ENCODE results near the gene NINJ2. TPM values are rescaled to one million over a fixed set of nuclear protein-coding genes. Genes with fewer than 3 reads are reported as not detected.
"Not testable (repeated sequence)": the region's sequence is repeated elsewhere in the genome, so short reads cannot be mapped to it uniquely, and the experiment has no call there.

Gene NINJ2, protein sequence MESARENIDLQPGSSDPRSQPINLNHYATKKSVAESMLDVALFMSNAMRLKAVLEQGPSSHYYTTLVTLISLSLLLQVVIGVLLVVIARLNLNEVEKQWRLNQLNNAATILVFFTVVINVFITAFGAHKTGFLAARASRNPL
- 10 to 100 TPM in 5 of 6 donors, 1 to 10 TPM in 1; 9.6 to 28.9 (median 11.5) TPM for polyA plus RNA-seq (ENCODE audit: low read depth in 6 of 6)

DNA sequence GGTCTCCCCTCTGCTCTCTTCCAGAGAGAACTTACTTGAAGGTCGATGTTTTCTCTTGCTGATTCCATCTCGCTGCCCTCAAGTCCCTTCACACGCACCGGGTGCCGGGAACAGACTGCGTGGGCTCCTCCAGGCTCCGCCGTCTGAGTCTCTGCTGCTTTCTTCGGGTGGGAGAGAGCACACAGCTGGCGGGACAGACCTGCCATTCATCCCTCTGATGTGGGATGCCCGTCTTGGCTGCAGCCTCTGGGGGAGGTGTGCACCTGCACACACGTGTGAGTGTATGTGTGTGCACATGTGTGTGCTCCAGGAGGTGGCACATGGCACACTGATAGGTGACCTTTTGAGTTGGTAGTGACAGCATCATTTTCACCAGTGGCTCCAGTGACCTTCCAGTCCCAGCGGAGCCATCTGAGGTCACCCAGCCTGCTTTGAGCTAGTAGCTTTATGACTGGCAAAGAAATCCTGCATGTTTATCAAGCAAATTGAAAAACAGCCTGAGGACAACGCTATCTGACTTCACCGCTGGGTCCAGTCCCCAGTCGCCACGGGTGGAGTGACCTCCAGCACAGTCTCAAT, at the start of gene NINJ2:
Gene NINJ2 (minus strand): TSS at position 153 of the 579 bp plus-strand sequence. CDS start 85 bp downstream, at position 68.
- DNase-seq, result no peak
- Mint-ChIP-seq H3K4me1 (peaks cover 25 to 50% (median 49%) of the 10 kb centered on the region in 3 donors), H3K27me3 (peaks cover 0 to 9% (median 4%) of the 10 kb centered on the region in 3 donors), H3K9me3 (no peaks in the 10 kb centered on the region), H3K36me3 (no peaks in the 10 kb centered on the region), H3K4me3 (peak within 1 kb of the TSS in 2 of 8 donors; percentile 15 to 64), H3K27ac (peak within 1 kb of the TSS in 3 of 6 donors; percentile 28 to 75 (median 56))
- no peak for ATAC-seq (ENCODE audit: low read depth in 2 of 2)

DNA sequence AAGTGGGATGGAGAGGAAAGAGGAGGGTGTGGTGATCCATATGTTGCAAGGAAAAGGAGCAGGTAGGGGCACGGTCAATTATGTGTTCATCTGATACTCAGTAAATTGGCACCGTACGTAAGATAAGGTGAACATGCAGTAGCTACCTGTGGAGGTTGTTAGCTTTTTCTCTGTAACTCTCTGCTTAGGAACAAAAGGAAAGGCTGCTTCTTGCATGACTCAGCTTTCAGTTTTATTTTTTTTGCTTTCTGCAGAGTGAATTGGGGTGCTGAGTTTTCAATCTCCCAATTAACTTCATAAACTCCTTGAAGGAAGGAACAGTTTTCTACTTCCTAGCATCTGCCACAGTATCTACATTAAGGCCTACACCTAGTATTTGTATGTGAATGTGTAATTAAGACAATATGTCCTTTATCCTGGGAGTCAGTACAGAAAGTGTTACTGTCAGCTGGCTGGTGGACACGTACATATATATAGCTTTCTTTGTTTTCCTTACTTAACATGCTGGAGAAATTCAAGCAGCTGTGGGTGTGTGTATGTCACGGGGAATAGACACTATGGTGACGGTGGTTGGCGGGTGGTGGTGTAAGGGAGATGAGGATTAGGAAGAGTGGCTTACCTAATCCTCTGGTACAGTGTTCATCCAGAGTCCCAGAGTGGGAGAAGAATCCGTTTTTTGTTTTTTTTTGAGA, 49.1 kb upstream of the NINJ2 start:
- Mint-ChIP-seq H3K36me3 (no peaks in the 10 kb centered on the region), H3K27ac (no peak overlapping the region), H3K9me3 (peaks cover 0 to 2% (median 0%) of the 10 kb centered on the region in 7 donors), H3K4me1 (peaks cover 2 to 6% (median 3%) of the 10 kb centered on the region in 3 donors), H3K4me3 (no peak overlapping the region), H3K27me3 (no peaks in the 10 kb centered on the region)
- DNase-seq (no peak), ATAC-seq (ENCODE audit: low read depth in 2 of 2) (no peak)

DNA sequence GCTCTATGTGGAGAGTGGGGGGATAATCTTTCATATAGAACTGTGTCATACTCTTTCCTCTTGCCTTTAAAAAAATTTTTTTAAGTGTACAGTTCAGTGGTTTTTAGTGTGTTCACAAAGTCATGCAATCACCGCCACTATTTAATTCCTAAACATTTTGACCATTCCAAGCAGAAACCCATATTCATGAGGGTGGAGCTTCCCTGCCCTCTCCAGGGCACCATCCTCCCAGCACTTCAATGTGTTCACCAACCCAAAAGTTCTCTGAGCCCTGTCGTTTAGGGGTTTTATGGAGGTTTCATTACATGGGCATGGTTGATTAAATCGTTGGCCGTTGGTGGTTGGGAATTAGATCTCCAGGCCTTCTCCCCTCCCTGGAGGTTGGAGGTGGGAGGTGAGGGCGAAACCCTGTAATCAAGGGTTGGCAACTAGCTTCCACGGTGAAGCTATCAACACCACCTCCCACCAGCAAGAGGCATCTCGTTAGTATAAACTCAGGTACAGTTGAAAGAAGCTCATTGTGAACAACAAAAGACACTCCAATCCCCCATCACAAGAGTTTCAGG, 46.3 kb upstream of the NINJ2 start:
- no peak for ATAC-seq (ENCODE audit: low read depth in 2 of 2)
- Mint-ChIP-seq H3K4me1 (peaks cover 0 to 2% (median 0%) of the 10 kb centered on the region in 3 donors), H3K4me3 (no peak overlapping the region), H3K36me3 (no peaks in the 10 kb centered on the region), H3K9me3 (peaks cover 0 to 4% (median 2%) of the 10 kb centered on the region in 7 donors), H3K27ac (no peak overlapping the region), H3K27me3 (no peaks in the 10 kb centered on the region)
- DNase-seq, result no peak

DNA sequence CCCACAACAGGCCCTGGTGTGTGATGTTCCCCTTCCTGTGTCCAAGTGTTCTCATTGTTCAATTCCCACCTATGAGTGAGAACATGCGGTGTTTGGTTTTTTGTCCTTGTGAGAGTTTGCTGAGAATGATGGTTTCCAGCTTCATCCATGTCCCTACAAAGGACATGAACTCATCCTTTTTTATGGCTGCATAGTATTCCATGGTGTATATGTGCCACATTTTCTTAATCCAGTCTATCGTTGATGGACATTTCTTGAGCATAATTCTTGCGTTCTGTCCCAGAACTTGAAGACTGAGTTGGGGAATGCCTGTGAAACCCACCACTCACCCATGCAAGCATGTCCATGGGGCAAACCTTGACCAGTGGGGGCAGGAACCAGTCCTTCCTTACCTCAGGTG, 44.8 kb upstream of the NINJ2 start:
- DNase-seq; H3K4me1 Mint-ChIP-seq; H3K27ac Mint-ChIP-seq; H3K9me3 Mint-ChIP-seq; H3K27me3 Mint-ChIP-seq; ATAC-seq (ENCODE audit: low read depth in 2 of 2); H3K36me3 Mint-ChIP-seq; H3K4me3 Mint-ChIP-seq: not testable (repeated sequence)

DNA sequence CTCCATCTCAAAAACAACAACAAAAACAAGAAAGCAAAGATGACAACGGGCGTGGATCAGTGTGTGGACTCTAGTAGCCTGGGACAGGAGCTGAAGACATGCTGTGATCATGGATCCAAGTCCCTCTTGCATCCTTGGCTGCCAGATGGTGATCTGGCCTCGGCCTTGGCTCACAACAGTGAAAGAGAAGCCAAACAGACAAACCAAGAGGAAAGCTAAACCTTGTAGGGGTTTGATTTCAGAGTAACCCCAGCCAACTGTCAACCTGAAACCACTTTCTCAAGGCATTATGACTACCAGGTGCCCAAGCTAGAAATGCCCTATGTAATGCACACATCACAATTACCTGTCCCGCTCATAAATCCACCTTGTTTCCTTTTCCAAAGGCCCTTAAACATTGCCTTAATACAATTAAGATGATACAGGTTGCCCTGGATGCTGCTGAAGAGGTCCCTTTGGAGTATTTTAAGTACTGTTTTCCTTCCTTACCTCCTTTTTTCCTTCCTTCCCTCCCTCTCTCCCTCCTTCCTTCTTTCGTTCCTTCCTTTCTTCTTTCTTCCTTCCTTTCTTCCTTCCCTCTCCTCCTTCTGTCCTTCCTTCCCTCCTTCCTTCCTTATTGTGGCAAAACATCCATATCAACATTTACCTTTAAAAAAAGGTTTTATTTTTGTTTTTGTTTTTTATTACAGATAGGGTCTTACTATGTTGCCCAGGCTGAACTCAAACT, 41.4 kb upstream of the NINJ2 start:
- peak overlapping the region in 1 of 8 donors; percentile 66 for H3K4me3 Mint-ChIP-seq
- no peaks in the 10 kb centered on the region for H3K36me3 Mint-ChIP-seq
- peak overlapping the region in 2 of 6 donors; percentile 8 to 52 for H3K27ac Mint-ChIP-seq
- no peaks in the 10 kb centered on the region for H3K27me3 Mint-ChIP-seq
- ATAC-seq (ENCODE audit: low read depth in 2 of 2), result no peak
- DNase-seq, result no peak
- peaks cover 0 to 9% (median 0%) of the 10 kb centered on the region in 3 donors for H3K4me1 Mint-ChIP-seq
- H3K9me3 Mint-ChIP-seq, result peaks cover 0 to 10% (median 5%) of the 10 kb centered on the region in 7 donors

DNA sequence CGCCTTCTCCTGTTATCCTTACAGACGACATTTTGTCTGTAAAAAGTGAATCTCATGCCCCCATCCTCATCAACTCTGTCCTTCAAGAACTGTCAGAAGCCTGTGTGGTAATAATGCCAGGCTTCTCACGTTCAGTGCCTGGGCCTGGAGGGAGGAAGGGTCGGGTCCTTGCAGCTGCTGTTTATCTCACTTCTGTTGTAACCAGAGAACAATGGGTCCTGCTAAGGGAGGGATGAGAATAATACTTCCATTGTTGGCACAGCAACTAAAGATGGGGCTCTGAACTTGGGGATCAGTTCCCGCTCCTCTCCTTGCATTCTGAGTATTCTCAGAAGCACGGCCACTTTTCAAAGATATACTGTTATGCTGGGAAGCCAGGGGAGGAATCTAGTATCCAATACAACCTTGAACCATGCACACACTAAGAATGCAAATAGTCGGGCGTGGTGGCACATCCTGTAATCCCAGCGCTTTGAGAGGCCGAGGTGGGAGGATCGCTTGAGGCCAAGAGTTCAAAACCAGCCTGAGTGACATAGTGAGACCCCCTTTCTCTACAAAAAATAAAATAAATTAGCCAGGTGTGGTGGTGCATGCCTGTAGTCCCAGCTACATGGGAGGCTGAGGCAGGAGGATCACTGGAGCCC, 38.8 kb upstream of the NINJ2 start:
- H3K36me3 Mint-ChIP-seq, result no peaks in the 10 kb centered on the region
- peak overlapping the region in 1 of 6 donors; percentile 38 for H3K27ac Mint-ChIP-seq
- no peaks in the 10 kb centered on the region for H3K27me3 Mint-ChIP-seq
- DNase-seq (no peak), ATAC-seq (ENCODE audit: low read depth in 2 of 2) (no peak)
- peak overlapping the region in 1 of 8 donors; percentile 63 for H3K4me3 Mint-ChIP-seq
- H3K9me3 Mint-ChIP-seq, result peaks cover 2 to 17% (median 13%) of the 10 kb centered on the region in 7 donors
- peaks cover 6 to 23% (median 11%) of the 10 kb centered on the region in 3 donors for H3K4me1 Mint-ChIP-seq

DNA sequence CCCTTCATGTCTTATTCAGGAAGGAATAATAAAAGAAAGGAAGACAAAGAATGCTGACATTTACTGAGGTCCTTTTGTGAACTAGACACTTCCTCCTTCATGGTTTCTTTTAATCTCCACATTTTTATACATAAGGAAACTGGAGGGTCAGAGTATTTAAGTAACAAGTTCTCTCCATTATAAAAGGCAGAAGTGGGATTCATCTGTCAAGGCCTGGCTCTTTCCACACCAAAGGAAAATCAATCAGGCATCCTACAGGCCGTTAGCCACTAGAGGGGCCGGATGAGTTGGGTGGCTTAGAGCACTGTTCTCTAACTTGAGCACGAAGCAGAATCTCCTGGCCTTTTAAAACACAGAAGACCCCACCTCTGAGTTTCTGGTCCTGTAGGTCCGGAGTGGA, 36.8 kb upstream of the NINJ2 start:
- ATAC-seq (ENCODE audit: low read depth in 2 of 2) (no peak), DNase-seq (no peak)
- no peaks in the 10 kb centered on the region for H3K27me3 Mint-ChIP-seq
- H3K4me1 Mint-ChIP-seq, result peaks cover 6 to 33% (median 11%) of the 10 kb centered on the region in 3 donors
- H3K27ac Mint-ChIP-seq, result no peak overlapping the region
- H3K36me3 Mint-ChIP-seq, result no peaks in the 10 kb centered on the region
- H3K4me3 Mint-ChIP-seq, result no peak overlapping the region
- H3K9me3 Mint-ChIP-seq, result peaks cover 2 to 16% (median 13%) of the 10 kb centered on the region in 7 donors

DNA sequence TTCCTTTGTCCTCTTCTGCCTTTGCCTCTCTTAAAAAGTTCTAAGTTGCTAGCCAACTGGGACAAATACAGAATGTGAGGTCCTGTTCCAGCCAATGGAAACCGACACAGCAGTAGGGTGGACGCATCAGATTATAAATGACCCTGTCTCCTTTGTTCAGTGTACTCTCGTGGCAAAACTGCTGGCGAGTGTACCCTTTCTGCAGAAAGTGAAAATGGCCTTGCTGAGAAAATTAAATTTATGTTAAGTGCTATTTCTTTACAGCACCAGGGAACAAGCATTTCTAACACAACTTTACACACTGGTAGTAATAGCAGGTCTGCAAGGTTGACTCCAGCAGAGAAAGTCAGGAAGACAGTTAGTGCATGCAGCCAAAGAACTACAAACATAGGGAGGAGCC, 35.0 kb upstream of the NINJ2 start:
- H3K4me1 Mint-ChIP-seq, result peaks cover 6 to 27% (median 11%) of the 10 kb centered on the region in 3 donors

DNA sequence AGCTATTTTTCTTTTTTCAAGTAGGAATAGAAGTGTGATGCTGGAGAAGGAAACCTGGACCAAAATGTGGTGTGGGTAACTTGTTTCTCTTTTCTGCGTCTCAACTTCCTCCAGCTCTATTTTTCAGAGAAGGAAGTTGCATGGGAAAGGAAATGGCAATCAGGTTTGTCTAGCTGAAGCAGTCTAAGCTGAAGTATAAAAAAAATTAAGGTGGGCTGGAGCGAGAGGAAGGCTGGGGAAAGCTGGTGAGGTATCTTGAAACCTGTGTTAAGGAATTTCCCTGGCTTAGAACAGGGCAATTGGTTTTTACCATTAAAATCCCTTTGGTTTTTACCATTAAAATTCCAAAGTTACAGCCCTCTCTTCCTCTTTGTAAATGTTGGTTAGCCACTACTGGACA, 34.2 kb upstream of the NINJ2 start:
- Mint-ChIP-seq H3K9me3 (peaks cover 0 to 8% (median 7%) of the 10 kb centered on the region in 7 donors), H3K4me1 (peaks cover 6 to 25% (median 11%) of the 10 kb centered on the region in 3 donors), H3K27me3 (no peaks in the 10 kb centered on the region), H3K27ac (peak overlapping the region; percentile 4 to 98 (median 77)), H3K36me3 (no peaks in the 10 kb centered on the region), H3K4me3 (peak overlapping the region in 7 of 8 donors; percentile 36 to 75 (median 59))
- DNase-seq, result no peak
- peak in 1 of 2 donors; percentile 47 for ATAC-seq (ENCODE audit: low read depth in 2 of 2)

More for the DNA sequence above, 35.0 kb upstream of the NINJ2 start:
- H3K27ac Mint-ChIP-seq; H3K27me3 Mint-ChIP-seq; H3K9me3 Mint-ChIP-seq; H3K36me3 Mint-ChIP-seq; DNase-seq; ATAC-seq (ENCODE audit: low read depth in 2 of 2): not testable (repeated sequence)
- peak overlapping the region in 2 of 8 donors; percentile 37 to 67 for H3K4me3 Mint-ChIP-seq

DNA sequence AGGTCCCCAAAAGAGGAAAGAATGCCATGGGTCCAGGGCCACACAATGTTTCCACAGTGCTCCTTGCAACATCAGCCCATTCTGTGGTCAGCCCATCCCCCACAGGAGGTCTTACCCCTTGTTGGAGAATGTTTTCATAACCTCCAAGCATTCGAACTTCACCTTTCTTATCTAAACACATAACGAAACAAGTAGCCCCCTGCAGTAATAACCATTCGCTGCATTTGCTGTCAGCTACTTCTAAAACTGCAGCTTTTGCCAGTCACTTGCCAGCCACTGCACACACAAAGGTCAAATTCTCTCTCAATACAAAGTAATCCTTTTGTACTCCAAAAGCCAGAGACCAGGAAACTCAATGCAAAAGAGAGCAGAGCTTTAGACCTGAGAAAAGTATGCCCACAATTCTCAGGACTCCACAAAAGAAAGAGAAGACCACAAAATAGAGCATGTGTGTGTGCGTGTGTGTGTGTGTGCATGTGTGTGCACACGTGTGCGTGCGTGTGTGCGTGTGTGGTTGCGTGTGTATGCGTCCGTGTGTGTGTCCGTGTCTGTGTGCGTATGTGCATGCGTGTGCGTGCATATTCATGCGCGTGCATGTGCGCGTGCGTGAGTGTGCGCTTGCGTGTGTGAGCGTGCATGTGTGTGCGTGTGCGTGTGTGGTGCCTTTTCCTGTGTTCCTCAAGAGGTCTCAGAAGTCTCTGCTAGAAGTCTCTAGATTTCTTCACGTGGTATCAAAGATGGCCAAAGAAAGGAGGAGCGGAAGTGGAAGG, 31.7 kb upstream of the NINJ2 start:
- H3K4me3 Mint-ChIP-seq, result peak overlapping the region in 1 of 8 donors; percentile 23
- peaks cover 6 to 28% (median 11%) of the 10 kb centered on the region in 3 donors for H3K4me1 Mint-ChIP-seq
- H3K27ac Mint-ChIP-seq, result peak overlapping the region in 3 of 6 donors; percentile 3 to 56 (median 21)
- no peaks in the 10 kb centered on the region for H3K36me3 Mint-ChIP-seq
- no peaks in the 10 kb centered on the region for H3K27me3 Mint-ChIP-seq
- H3K9me3 Mint-ChIP-seq, result peaks cover 0 to 8% (median 7%) of the 10 kb centered on the region in 7 donors
- ATAC-seq (ENCODE audit: low read depth in 2 of 2) (no peak), DNase-seq (no peak)

DNA sequence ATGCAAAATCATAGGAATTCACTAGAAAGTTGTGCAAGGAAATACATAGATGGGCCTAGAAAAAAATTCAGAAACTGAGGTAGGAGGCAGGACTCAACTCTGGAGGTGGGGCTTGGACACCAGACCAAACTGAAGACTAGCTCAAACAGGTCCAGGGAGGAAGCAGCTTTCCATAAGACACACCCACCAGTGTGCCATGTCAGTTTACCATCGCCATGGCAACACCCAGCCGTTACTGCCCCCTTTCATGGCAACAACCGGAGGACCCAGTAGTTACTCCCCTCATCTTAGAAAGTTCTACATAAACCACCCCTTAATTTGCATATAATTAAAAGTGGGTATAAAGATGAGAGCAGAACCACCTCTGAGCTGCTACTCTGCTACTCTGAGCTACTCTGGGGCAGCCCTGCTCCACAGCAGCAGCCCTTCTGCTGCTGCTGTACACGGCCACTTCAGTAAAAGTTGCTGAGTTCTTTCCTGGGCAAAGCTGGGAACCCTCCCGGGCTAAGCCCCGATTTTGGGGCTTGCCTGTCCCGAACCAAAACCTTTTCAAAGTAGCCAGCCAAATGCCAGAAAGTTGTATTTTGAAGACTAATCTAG, 30.8 kb upstream of the NINJ2 start:
- no peak for DNase-seq
- ATAC-seq (ENCODE audit: low read depth in 2 of 2), result no peak
- peaks cover 6 to 28% (median 11%) of the 10 kb centered on the region in 3 donors for H3K4me1 Mint-ChIP-seq
- H3K27ac Mint-ChIP-seq, result peak overlapping the region in 1 of 6 donors; percentile 4
- no peak overlapping the region for H3K4me3 Mint-ChIP-seq
- H3K36me3 Mint-ChIP-seq, result no peaks in the 10 kb centered on the region
- H3K27me3 Mint-ChIP-seq, result no peaks in the 10 kb centered on the region
- peaks cover 0 to 8% (median 7%) of the 10 kb centered on the region in 7 donors for H3K9me3 Mint-ChIP-seq

DNA sequence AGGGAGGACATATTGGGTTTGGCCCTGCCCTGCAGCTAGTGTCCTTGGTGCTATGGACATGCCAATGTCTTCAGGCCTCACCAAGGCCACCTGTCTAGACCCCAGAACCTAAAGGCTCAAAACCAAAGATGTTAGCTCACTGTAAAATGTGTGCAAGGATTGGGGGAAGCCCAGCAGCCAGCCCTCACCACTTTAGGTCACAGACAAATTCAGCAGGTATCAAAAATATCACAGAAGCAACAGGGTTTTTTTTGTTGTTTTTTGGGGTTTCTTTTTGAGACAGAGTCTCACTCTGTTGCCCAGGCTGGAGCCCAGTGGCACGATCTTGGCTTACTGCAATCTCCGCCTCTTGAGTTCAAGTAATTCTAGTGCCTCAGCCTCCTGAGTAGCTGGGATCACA, 29.0 kb upstream of the NINJ2 start:
- Mint-ChIP-seq H3K4me1 (peaks cover 3 to 16% (median 5%) of the 10 kb centered on the region in 3 donors), H3K36me3 (no peaks in the 10 kb centered on the region), H3K27me3 (no peaks in the 10 kb centered on the region), H3K9me3 (peaks cover 0 to under 1% (median 0%) of the 10 kb centered on the region in 7 donors), H3K27ac (peak overlapping the region in 1 of 6 donors; percentile 11), H3K4me3 (no peak overlapping the region)
- DNase-seq (no peak), ATAC-seq (ENCODE audit: low read depth in 2 of 2) (no peak)
